GM18861 (cell line): Measurements from ENCODE around the gene PGAM5.

Experiments
- ATAC-seq: cut with Tn5 transposase; IDR thresholded peaks from one replicate; pipeline ENCODE4 v1.9.1; 2021; ENCODE audit not compliant: unreplicated experiment

Gene PGAM5

DNA sequence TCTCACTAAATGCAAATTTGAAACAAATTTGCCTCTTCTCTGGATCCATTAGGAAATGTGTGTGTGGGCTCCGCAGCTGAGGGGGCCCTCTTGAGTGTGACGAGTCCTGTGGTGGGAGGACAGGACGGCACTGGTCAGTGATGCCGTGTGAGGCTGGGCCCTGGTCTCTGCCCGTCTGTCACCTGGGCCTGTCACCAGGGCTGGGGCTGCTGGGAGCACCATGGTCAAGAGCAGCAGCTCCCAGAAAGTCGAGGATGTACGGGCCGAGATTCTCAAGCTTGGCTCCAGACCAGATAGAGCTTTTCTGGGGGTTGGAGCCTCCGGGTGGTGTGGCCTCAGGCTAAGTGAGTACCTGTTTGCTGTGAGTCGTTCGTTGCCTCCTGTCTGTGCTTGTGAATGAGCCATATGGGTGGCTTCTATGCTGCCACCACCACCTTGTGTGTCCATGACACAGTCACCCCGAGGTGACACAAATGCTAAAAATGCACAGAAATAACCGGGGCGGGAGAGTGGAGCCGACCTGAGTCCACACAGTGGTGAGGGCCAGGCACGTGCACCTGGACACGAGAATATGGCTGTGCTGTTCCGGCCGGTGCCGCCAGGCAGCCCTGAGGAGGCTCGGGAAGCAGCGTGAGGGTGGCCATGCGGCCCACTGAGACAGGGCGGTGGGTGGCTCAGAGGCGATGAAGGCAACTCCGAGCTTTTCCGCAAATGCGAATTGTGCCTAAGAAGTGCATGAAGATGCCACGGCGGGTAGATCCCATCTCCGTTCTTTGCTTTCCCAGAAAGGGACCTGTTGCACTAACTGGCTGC, 8.7 kb downstream of the PGAM5 start:
- no peak for ATAC-seq

DNA sequence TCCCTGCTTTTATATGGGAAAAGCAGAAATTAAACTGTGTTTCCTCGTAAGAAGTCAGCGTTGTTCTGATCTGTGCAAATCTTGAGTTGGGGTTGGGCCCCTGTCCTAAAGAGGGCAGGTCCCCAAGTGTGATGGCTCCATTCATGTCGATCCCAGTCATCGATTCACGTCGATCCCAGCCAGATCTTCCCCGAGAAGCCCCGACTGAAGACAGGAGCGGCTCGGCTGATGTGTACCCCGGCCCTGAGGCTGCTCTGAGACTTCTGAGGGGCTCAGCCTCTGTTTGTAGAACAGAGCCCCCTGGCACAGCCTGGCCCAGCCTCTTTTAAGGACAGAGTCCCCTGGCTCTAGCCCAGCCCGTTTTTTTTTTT, 9.3 kb downstream of the PGAM5 start:
- no peak for ATAC-seq

DNA sequence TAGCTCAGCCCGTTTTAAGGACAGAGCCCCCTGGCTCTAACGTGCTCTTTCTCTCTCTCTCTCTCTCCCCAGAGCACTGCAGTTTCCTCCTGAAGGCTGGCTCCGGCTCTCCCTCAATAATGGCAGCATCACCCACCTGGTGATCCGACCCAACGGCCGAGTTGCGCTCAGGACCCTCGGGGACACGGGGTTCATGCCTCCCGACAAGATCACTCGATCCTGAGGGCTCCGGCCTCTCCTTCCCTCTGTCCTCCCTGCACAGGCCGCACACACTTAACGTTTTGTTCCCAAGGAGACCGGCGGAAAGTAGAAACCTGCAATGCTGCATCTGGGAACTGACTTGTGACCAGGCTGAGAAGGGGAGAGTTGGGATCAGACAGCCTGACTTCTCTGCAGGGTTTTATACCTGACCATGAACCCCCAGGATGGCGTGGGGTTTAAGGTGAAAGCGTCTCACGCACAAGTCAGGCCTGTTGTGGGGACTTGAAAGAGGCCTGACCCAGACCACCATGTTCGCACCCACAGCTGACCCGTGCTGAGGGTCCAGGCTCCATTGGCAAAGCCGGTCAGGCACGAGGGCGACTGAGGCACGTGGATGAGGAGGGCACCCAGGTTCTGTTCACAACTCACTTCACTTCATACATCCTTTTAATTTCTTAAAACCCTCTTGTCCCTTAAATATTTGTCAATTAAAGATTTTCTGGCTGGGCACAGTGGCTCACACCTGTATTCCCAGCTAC, 10.1 kb downstream of the PGAM5 start:
- ATAC-seq = no peak

DNA sequence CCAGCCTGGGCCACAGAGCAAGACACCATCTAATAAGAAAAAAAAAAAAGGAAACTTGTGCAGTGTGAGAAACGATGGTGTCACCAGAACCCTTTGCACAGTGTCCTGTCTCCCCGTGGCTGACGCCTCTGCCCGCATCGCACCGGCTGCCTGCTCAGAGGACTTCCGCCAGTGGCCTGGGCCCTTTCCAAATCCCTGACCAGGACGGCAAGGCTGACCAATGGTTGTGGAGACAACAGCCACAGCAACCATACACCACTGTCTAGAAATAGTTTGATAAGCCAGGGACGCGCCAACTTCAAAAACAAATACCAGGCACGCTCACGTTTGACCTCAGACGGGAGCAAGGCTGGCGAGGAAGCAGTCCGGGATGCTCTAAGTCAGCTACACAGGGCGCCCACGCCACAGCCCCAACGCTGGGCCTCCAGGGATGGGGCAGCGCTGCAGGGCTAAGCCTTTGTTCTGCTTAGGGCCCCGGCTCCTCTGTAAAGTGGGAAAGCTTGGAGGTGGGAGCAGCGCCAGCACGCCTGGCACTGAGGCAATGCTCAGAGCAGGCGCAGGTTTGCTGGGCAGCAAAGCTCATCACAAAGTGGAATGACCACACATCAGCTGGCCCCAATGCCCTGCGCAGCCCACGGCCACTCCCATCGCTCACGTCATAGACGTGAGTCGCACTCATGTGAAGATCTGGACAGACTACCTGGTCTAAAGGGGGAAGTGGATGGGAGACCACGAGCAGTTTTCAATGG, 12.5 kb downstream of the PGAM5 start:
- ATAC-seq = no peak

DNA sequence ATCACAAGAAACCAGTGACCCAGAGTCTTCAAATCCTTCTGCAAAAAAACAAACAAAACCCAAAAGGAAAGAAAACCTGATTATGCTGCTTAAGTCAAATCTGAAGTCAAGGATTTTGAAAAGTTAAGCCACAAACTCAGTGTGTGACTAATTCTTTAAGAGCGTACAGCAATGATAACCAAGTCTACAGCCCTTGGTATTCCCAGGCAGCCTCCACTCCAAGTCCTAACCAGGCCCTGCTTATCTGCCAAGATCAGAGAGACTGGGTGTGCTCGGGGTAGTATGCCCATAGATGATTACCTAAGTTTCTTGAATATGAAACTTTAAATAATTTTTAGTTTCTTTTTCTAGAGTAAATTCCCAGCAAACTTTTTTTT, 13.1 kb downstream of the PGAM5 start:
- no peak for ATAC-seq

DNA sequence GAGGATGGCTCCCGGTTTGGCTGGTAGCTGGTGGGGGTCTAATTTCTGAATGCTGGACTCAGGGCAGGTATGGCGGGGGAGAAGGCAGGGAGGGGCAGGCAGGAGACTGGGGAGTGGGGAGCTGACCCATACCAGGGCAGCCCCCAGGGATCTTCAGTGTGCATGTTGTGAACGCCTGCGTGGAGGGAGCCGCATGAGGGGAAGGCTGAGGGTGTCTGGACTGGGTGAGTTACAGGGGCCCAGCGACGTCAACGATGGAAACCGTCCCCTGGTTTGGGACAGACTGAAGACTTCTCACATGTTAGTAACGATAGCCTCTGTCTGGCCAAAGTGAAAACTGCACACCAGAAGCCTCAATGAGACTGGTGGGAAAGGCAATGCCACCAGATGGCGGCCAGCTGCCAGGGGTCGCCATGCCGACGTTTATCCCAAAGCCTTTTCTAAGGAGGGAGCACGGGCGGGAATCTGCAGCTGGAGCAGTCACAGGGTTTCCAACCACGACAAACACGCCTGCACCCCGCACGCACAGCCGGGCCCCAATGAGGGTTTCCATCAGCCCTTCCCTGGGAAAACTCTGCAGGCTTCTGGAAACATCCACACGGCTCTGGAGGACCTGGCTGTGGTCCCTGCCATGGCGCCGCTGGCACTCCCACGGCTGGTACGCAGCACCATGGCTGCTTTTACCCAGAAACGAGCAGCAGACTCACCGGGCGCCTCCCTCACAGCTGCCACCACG, 14.0 kb downstream of the PGAM5 start:
- no peak for ATAC-seq

DNA sequence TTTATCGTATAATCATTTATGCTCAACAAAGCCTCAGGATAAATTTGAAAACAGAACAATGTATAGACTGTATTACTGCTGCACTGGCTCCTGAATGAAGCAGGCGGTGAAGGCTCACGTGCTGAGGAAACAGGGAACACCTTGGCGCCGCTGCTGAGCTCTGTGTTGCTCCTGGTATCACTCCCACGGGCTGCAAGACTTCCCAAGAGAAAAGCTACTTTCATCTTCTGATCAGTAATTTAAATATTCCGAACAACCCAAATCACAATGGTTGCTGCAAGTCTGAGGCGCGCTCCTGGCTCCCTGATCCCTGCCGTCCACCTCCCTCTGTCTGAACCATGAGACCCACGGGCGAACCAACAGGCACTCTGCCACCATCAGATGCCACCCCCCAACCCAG, 15.7 kb downstream of the PGAM5 start:
- no peak for ATAC-seq

DNA sequence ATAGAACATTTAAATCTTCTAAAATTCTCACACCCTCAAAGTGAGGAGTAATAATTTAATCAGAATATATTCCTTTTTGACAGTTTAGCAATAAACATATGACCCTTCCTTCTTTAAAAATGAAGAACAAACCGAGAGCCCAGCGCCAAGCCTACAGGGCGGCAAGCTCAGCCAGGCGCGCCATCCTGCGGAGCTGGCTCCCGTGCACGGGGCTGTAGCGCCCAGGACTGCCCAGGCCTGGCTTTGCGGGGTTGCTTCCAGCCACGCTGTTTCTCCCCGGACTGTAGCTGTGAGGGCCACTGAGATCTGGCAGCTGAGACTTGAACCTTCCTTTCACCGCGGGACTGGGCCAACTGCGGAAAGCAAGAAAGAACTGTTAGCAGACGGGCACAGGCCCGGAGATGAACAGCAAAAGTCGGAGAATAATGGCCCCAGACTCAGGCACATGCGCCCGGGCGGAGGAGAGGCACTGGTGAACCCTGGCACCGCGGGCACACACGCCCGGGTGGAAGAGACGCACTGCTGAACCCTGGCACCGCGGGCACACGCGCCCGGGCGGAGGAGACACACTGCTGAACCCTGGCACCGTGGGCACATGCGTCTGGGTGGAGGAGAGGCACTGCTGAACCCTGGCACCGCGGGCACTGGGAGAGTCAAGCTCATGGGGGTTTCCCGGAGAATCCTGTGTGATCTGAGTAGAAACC, 16.6 kb downstream of the PGAM5 start:
- ATAC-seq = no peak

DNA sequence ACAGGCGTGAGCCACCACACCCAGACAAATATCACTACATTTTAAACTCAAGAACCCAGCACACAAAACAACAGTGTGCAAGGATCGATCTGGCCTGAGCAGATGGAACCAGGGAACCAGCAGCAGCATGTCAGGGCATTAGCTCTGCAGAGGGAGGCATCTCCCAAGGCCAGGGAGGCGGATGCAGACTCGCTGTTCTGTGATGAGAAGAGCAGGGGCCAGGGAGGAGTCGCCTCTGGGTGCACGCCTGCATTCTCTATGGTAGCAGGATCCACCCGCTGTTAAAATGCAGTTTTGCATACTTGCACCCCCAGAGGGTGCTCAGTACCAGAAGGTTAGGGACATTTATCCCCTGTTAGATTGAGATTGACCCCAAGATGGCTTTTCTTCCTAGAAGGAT, 17.9 kb downstream of the PGAM5 start:
- ATAC-seq = no peak

DNA sequence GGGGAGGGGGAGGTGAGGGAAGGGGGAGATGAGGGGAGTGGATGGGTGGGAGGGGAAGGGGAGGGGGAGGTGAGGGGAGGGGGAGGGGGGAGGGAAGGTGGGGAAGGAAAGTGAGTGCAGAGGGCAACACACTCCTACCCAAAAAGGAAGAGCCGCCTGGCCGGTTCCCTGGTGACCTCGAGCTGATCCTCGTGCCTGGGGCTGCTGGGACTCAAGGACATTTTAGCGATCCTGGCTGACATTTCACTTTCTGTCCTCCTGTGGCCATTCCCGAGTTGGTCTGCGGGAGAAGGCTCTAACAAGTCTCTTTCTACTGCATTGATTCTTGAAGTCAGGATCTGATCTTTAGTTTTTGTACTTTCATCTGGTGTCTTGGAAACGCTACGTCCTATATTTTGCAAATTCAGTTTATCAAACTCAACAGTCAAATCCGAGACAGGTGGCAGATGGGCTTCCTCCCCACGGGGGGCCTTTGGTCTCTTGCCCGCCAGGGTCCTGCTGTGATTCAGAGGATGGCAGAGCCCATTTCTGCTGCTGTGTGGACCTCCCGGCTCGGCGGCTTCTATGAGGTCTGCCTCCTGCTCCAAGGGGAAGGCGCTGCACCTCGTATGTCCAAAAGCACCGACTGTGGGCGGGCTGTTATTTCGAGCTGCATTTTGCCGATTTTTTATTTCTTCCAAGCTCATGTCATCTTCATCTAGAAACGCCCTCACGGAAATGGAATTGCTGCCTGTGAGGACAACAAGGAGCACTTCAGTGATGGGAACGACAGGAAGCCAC, 19.1 kb downstream of the PGAM5 start:
- ATAC-seq = no peak

DNA sequence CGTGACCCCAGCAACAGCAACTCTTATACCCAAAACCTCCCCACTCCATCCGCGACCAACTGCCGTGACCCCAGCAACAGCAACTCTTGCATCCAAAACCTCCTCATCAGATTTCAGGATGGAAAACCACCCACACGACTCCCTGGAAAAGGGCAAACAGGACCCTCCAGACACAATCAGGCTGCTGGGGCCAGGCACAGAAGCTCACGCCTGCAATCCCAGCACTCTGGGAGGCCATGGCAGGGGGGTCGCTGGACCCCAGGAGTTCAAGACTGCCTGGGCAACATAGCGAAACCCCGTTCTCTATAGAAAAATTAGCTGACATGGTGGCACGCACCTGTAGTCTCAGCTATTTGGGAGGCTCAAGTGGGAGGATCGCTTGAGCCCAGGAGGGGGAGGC, 19.7 kb downstream of the PGAM5 start:
- ATAC-seq = no peak

DNA sequence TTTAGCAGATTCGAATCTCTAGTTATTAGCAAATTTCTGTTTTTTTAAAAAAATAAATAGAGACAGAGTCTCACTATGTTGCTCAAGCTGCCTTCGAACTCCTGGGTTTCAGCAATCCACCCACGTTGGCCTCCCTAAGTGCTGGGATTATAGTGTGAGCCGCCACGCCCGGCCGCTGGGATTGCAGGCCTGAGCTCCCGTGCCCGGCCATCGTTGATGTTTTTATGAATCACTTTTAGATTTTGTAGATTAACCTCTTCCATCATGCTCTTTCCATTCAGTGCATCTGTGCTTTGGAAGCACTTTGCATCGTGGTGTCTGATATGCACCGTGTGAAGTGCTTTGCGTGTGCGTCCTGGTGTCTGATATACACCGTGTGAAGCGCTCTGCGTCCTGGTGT, 20.9 kb downstream of the PGAM5 start:
- ATAC-seq = no peak

DNA sequence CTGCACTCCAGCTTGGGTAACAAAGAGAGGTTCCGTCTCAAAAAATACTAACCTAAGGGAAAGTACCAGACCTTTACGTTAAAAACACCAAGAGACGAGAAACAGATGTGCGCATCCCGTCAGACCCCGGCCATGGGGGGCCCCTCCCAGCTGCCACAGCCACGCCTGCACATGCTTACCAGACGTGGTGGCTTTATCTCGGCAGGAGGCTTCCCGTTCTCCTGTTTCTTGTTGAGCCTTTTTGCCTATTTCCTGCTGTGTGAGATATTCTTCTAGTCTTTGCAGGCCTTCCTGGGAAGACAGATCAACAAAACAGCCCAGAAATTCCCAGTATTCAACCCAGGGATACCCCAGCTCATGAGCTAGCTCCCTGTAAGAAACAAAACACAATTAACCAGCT, 23.6 kb downstream of the PGAM5 start:
- no peak for ATAC-seq

DNA sequence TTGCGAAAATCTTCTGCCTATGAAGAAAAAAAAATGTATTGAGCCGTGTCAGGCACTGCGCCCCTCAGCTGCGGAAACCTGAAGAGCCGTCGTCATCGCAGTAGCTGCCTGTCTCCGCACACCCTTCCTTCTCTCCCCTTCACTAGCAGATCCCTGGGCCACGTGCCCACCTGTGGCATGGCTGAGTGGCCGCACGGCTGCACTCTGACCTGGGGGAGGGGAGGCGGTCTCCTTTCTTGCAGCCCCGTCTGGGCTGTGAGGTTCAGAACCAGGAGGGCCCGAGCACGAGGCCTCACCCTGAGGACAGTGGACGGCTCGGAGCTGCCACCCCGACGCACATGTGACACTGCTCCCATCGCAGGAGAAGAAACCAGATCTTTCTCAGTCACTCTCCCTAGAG, 24.9 kb downstream of the PGAM5 start:
- ATAC-seq = no peak

DNA sequence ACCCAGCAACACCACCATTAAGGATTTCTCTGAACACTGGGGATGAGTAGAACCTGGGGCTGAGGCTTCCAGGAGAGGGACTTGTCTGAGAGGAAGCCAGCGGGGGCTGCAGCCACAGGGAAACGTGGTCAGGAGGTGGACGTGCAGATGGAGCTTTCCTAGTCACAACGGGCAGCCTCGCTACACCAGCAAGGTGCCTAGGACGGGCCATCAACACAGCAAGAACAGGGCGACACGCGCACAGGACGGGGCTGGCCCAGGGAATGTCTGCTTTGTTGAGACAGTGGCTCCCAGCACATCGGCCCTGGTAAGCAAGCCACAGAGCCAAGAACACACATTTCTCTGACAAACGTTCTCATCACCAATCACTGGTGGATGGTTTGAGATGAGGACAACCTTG, 25.7 kb downstream of the PGAM5 start:
- ATAC-seq = no peak

DNA sequence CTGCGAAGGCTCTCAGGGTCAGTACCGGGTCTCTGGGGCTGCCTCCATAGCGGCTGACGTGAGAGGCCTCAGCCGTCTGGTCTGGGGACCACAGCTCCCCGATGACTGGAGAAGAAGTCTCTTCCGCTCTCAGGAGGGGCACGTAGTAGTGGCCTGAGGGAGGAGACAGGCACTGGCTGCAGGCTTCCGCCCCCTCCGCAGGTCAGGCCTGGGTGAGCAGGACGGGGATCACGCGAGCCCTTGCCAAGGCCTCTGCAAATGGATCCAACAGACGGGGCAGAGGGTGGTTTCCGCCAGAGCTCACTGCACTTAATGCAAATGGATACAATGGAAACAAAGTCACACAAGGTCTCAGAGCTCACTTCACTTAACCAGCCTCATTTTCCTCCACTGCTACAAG, 26.3 kb downstream of the PGAM5 start:
- ATAC-seq = no peak

DNA sequence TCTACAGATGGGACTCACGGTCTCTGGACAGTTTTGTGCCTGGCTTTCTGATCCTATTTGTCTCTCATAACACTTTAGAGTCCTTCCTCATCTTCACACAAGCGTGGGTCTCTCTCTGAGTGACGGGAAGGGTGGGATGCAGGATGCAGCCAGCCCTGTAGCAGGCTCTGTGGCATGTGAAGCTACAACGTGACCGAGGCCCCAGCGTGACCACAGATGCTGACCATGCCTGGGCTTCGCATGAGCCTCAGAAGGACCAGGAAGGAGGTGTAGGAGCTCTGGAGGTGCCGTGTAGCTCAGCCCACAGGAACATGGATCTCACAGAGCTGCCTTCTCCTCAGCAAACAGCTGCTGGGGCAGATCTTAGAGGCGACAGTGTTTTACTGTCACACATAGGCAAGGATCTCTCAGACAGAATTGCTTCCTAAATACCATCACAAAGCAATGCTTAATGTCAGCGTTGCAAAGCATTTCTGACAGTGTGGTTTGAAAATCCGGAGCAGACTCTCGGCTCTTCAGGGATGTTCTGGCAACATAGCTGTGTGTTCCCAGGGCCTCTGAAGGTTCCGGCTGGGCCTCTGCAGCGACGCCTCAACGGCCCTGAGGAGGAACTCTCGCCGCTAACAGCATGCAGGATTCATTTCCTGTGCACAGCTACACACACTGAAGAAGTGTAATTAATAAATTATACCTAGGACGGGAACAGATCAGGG, 29.1 kb downstream of the PGAM5 start:
- no peak for ATAC-seq

DNA sequence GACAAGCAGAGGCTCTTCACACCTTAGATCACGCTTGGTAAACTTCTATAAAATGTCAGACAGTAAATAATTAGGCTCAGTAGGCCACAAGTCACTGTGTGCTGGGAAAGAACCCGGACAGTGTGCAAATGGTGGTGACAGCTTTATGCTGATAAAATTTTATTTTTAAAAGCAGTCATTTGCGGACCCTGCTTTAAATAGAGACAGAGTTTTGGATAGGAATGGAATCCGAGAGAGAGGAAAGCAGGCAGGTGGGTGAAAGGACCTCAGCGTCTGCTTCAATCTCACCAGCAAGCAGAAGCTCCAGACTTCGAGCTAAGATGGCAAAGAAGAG, 29.6 kb downstream of the PGAM5 start:
- ATAC-seq = no peak

DNA sequence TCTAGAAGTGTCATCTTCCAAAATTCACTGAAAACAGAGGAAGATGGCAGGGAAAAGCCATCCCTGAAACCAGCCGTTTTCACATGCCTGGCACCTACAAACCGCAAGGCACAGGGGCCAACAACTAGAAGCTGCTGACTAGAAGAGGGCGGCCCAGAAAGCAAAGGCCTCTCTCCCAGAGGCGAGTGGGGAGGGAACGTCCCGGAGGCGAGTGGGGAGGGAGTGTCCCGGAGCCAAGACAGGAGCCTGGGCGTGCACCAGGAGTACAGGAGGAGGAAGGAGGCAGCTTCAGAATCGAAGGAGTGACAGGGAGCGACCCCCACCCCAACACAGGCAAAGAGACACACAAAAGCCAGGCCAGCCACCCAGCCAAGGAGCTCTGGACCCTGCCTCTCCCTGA, 30.0 kb downstream of the PGAM5 start:
- no peak for ATAC-seq
